Esophagus muscularis mucosa (tissue), 4 donors: ENCODE data around the gene RBM8A.

ENCODE experiments used
- EP300 ChIP-seq: sonication (generic); formaldehyde crosslinking; IDR thresholded peaks from one replicate; pipeline ENCODE4 v1.6.1; 2017; ENCODE audit warnings: antibody characterized with exemption
- POLR2A ChIP-seq: fragments of 450-650 bp; IDR thresholded peaks from one replicate; pipeline ENCODE4 v1.6.1; 2017; ENCODE audit warnings: antibody characterized with exemption, moderate library complexity, mild to moderate bottlenecking, low read depth
- POLR2AphosphoS5 ChIP-seq, 2 donors: sonication (generic); formaldehyde crosslinking; IDR thresholded peaks; one replicate each; pipeline ENCODE4 v1.6.1; 2017; ENCODE audit warnings: antibody characterized with exemption in 2 of 2
- TF ChIP-seq, protein P1 (sequence below), 3 experiments: fragments of 200-600 bp in 2 of 3; fragments of 450-650 bp in 1 of 3; sonication (generic) in 2 of 3; IDR thresholded peaks; one replicate each; pipeline ENCODE4 v1.5.1; 2017 to 2019; ENCODE audit warnings: antibody characterized with exemption in 3 of 3, mild to moderate bottlenecking in 2 of 3, moderate library complexity in 1 of 3

- TF ChIP-seq EP300 (no peak), POLR2AphosphoS5 (IDR thresholded peaks at IDR 0.05) (peak; percentile 75 to 86), POLR2A (no peak)
- TF ChIP-seq, protein P1, sequence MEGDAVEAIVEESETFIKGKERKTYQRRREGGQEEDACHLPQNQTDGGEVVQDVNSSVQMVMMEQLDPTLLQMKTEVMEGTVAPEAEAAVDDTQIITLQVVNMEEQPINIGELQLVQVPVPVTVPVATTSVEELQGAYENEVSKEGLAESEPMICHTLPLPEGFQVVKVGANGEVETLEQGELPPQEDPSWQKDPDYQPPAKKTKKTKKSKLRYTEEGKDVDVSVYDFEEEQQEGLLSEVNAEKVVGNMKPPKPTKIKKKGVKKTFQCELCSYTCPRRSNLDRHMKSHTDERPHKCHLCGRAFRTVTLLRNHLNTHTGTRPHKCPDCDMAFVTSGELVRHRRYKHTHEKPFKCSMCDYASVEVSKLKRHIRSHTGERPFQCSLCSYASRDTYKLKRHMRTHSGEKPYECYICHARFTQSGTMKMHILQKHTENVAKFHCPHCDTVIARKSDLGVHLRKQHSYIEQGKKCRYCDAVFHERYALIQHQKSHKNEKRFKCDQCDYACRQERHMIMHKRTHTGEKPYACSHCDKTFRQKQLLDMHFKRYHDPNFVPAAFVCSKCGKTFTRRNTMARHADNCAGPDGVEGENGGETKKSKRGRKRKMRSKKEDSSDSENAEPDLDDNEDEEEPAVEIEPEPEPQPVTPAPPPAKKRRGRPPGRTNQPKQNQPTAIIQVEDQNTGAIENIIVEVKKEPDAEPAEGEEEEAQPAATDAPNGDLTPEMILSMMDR (IDR thresholded peaks at IDR 0.05), result peak; percentile 89 to 100 (median 99)
These were observed 35.4 kb downstream of the RBM8A start for GRCh38 chr1:145891587-145892485.
